Measurements from ENCODE around the gene ITM2A.

DNA sequence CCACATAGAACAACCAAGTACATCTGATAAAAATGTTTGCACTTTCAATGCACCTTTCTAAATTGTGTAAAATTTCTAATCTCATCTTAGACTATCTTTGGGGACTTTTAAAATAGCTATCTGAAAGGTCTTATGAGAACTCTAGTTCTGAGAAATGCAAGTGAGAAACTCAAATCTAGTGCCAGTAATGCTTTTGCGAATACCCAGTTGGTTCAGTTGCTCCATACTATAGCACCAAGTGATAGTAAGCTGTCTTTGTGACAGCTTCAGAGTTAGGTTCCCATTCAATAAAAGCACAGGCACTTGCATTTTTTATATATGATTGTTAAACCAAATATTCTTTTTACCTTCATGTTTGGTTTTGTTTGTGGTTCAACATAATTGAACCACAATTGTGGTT, 4.5 kb upstream of the ITM2A start:
- no peak for TF ChIP-seq MAX (IDR thresholded peaks at IDR 0.05)
- TF ChIP-seq FOXM1 (IDR thresholded peaks at IDR 0.05; ENCODE audit: borderline replicate concordance, low read depth) = no peak
